HuH-7.5 (cell line): ENCODE results near the gene RAD23B.
A peak's percentile ranks its signal among the peaks of the same experiment; 100 is the strongest.

Source experiments
- DNase-seq: peaks from one replicate; pipeline ENCODE4 v3.0.0; 2011; ENCODE audit warnings: low spot score

RAD23B gene

GRCh38 chr9:107334103-107334776 lies 51.2 kb downstream of the RAD23B start:
- DNase-seq, result no peak

DNA sequence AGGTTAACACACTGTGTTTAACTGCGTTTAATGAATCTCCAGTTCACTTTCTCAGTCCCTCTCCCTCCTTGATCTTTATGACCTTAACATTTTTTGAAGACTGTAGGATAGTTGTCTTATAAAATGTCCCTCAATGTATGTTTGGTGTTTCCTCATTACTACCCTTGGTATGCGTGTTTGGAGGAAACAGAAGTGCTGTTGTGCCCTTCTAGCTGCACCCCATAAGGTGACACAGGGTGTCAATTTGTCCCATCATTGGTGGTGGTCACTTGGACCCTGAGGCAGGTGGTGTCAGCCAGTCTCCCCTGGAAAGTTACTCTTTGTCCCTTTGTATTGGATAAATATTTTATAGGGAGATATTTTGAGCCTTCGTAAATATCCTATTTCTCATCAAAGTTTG lies 52.3 kb downstream of the RAD23B start:
- no peak for DNase-seq

DNA sequence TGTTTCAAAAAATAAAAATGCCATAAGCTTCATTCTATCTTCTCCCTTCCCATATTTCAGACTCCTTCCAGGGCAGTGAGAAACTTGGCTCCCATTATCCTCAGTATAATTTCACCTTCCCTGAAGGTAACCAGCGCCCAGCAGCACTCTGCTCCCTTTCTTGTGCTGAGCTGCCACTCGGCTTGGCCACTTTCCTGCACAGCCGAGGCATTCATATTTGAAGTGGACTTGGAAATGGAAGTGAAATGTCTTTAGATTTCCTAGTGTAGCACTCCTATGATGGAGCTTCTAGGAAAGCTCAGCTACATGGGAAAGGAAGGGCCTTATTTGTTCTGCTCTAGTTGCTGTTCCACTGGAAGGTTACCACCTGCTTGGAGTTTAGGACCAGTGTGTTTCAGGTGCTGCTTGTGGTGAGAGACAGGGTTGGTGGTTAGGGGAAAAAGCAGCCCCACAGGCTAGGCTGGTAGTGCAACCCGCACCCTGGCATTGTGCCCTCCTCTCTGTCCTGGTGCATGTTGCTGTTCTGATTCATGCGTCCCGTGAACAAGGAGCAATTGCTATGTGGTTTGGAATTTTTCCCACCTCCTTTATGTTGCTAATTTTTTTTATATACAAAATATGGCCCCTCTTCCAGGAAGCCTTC lies 53.8 kb downstream of the RAD23B start:
- no peak for DNase-seq

DNA sequence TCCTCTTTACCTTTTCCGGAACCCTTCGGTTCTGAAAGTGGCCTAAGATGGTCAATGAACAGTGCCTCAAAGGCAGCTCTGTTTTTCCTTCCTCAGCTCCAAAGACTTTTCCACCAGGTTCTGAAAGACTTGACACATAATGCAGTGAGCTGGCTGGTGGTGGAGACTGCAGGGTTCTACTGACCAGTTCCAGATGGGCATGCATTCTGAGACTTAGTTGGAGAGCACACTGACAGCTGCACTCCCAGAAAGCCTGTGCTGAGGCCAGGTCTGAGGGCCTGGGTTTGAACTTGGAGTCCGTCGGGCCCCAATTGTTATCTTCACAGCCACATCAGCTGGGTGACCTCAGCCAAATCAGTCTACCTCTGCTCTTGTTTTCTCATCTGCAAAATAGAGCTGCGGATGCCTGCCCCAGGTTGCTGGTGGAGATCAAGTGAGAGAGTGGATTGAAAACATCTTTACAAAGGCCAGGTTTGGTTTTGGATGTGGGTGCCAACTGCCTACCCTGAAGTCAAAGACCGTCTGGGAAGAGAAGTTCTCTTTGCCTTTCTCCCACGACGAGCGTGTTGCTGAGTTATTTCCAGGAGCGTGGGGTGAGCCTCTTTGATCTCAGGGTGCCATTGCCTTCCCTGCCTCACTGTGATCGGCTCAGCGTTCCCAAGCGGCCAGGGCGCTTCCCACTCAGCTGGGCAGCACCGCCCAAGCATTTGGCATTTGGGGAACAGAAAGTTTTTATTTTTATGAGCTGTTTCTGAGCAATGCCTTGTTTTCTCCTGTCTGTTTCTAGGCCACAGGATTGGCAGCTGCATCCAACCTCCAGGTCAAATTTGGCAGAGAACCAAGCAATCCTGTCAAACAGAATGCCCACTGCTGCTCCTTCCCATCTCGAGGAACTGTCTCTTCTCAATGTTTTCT lies 54.9 kb downstream of the RAD23B start:
- no peak for DNase-seq

DNA sequence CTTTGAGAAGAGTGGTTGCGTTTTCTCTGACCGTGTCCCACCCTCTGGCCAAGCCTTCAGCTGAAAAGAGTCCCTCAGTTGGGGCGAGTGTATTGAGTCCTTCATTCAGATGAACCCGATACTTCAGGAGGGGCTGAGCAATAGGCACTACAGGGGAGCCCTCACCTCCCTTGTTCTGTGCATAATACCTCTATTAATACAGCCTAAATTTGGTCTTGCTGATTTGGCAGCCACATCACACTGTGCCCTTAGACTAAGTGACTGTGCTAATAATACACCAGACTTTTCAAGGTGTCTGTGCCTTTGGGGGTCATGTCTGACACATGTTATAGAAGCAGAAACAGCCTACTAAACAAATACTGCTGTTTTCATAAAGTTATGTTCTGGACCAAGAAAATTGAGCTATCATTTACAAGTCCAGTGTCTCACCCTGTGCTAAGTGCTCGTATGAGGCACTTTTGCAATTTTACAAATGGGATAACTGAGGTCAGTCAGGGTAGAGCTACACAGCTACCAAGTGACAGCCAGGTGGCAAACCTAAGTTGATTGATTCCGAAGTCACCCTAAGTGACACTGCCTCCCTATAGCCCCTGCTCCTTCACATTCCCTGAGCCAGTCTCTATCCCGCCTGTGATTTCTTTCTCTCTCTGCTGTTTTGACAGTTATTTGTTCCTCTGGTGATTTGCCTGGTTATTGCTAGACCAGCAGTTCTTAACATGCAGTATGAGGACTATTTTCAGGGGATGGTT lies 56.0 kb downstream of the RAD23B start:
- no peak for DNase-seq

- DNase-seq, result peak; percentile 74
Observed at GRCh38 chr9:107340920-107341632, 58.0 kb downstream of the RAD23B start.

GRCh38 chr9:107342476-107343161 lies 59.5 kb downstream of the RAD23B start:
- no peak for DNase-seq

DNA sequence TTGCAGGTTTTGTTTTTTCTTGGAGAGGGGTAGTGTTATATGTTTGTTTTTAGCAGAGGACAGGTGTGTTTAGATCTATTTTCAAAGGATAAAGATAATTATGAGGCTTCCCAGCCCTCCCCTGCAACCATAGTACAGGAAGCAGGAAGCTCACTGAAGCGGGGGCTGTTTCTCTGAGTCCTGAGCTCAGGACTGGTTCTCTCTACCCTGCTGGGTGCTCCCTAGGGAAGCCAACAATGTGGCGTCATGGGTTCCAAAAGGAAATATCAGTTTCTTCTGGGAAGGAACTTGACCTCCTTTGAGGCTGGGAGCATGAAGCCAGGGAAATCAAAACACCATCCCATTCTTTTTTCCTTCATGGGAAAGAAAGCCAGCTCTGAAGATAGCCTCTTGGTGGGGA lies 62.2 kb downstream of the RAD23B start:
- DNase-seq, result no peak

GRCh38 chr9:107348836-107349235 lies 65.8 kb downstream of the RAD23B start:
- DNase-seq, result no peak

DNA sequence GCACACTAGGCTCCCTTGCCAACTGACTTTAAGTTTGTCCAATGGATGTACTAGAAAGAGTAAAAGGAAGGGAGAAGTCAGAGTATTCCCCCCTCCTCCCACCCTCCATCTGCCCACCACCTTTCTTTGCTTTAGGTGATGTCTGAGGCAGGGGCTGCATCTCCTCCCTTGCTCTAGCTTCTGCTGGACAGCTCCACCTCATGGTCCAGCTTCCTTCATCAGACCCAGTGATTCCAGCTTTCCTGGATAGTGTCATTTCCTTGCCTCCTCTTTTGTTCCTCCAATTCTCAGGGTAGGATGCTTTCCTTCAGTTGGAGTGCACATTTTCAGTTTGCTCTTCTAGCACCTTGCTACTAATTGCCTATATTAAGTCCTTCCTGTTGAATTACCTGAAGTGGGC lies 67.4 kb downstream of the RAD23B start:
- DNase-seq, result no peak

DNA sequence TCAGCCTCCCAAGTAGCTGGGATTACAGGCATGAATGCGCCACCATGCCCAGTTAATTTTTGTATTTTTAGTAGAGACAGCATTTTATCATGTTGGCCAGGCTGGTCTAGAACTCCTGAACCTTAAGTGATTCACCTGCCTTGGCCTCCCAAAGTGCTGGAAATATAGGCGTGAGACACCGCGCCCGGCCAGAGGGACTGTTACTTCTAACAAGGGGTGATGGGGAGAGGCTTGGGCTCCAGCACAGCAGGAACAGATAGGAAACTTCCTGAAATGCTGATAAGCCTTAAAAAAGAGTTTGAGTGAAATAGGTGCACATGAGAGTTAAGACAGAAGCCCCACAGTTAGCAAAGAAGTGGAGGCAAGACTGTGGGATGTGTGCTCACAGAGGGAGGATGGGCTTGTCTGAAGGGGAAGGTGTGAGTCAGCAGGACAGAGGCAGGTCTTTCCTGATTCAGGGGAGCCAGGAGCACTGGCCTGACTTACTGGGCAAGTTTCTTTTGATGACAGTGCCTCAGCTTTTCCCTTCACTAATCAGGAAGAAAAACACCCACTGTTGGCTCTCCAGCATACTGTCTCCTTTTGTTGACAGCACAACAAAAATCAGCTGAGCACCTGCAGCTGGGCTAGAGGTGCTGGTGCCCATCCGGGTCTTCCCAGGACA lies 68.4 kb downstream of the RAD23B start:
- DNase-seq, result no peak

GRCh38 chr9:107355394-107355793 lies 72.3 kb downstream of the RAD23B start:
- DNase-seq, result no peak

DNA sequence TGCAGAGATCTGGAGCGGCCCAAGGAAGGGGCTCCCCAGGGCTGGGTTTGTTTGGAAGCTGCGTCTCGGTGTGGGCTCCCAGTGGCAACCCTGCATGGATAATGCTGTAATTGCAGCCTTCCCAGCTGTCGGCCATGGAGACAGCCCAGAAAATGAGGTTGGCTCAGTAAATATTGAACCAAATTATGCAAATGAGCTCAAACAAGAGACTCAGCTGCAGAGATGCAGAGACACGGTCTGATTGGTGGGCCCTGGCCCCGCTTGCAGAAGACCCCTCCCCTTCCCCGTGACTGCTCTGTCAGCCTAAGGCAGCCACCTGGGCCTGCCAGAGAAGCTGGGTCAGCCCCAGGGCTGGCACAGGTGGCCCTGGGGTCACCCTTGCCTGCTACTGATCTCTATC lies 75.9 kb downstream of the RAD23B start:
- no peak for DNase-seq

DNA sequence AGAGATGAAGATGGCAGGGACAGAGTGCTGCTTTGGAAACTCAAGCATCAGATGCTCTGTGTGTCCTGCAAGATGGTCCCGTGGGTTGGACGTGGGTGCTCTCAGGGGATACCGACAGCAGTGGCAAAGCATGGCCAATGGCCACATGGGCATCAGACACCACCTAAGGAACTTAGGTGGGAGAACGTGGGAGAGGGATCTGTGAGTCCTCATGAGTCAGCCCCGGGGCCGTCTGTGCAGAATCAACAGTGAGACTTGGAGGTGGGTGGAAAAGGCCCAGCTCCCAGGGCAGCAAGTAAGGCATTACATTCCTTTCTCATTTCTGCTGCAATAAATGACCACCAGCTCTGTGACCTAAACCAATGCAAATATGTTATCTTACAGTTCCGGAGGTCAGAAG lies 77.0 kb downstream of the RAD23B start:
- DNase-seq, result no peak

DNA sequence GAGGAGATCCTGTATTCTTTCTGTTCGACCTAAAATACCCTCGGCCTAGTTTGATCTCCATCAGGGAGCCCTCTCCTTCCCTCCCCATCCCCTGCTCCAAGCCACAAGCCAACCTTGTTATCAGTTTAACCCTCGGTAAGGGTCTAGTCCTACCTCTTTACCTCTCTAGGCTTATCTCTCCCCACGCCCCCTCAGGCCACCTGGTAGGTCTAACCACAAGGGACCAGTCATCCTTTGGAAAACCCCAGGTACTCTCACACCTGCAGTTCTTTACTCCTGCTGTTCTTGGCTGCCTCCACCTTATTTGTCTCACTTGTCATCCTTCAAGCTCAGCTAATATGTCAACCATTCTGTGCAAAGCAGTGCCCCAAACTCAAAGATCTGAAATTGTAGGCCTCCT lies 78.7 kb downstream of the RAD23B start:
- DNase-seq, result no peak

GRCh38 chr9:107363516-107364152 lies 80.6 kb downstream of the RAD23B start:
- no peak for DNase-seq

DNA sequence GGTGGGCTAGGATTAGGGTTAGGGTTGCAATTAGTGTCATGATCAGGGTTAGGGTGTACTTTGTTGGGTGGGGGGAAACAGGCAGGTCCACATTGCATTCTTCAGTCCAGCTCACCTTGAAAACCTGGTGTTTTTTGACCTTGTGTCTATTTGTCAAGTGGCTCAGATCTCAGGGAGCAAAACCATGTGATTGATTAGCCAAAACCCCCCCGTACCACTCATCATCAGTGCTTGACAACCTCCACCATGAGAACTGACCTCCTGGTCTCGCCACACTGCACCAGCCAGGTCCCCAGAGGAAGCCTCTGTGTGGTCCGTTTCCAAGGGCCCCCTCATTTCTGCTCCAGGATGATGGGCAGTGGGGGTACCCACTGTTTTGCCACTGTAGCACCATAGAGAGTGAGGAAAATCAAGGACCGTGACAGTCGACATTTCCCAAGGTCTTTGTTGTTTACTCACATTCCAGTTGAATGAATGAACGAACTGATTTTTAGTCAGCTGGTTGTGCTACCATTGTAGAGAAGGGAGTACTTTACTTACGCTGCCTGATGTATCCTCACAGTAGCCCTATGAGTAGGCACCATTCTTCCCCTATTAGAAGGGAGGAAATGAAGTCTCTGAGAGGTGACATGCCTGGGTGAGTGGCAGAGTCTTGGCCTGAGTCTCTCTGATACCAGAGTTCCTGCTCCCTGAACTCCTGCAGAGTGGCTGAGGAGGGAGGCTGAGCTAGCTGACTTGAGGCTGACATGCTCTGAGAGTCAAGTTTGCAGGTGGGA lies 84.8 kb downstream of the RAD23B start:
- DNase-seq, result no peak

DNA sequence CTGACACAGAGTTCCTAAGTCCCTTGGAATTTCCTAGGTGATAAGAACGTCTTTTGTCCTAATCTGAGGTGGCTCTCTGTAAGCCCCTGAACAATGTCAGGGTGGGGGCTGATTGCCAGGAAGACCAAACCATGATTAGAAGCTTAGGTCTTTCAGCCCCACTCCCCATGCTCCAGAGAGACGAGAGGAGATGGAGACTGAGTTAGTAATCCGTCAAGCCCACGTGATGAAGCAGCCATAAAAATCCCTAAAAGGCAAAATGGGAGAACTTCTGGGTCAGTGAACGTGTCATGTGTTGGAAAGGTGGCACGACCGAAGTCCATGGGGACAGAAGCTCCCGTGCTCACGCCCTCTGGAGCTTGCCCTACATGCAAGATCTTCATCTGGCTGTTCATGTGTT lies 85.6 kb downstream of the RAD23B start:
- DNase-seq, result no peak

GRCh38 chr9:107373809-107374208 lies 90.7 kb downstream of the RAD23B start:
- DNase-seq, result no peak
